SK-N-SH (cell line): ENCODE measurements around the gene MSH6. TPM values are rescaled to one million over a fixed set of nuclear protein-coding genes. Genes with fewer than 3 reads are reported as not detected.

Experiments
- CTCF ChIA-PET: fragments of 300-600, 350-600 bp; formaldehyde crosslinking; extraction: SDS; loops from one replicate; lab custom pipeline; 2021; lab: Yijun Ruan, JAX
- POLR2A ChIA-PET: fragments of 350-600 bp; sonication (Branson Sonifier 250); formaldehyde crosslinking; extraction: SDS; loops from one replicate; lab custom pipeline; 2020; ENCODE audit warnings: antibody characterized with exemption, inconsistent platforms; lab: Yijun Ruan, JAX
- DNase-seq: peaks from one replicate; pipeline ENCODE4 v3.0.0; 2012
- H2AFZ ChIP-seq: fragments of 200-600 bp; sonication (generic); 2 replicates; pipeline ENCODE4 v1.8.1; 2016; ENCODE audit warnings: antibody characterized with exemption, mild to moderate bottlenecking, low read depth
- H3F3A ChIP-seq: fragments of 200-600 bp; sonication (generic); replicated peaks from 2 replicates; pipeline ENCODE3; 2016; ENCODE audit warnings: antibody characterized with exemption, mild to moderate bottlenecking; ENCODE audit not compliant: insufficient read depth
- H3K27ac ChIP-seq, 2 experiments: fragments of 200-500 bp in 1 of 2; fragments of 200-600 bp in 1 of 2; sonication (Bioruptor generic) in 1 of 2; sonication (generic), shearing (Covaris generic) in 1 of 2; 2 replicates each; pipeline versions ENCODE4 v1.5.1 to v1.6.1; 2014 to 2016; ENCODE audit warnings: low read depth in 2 of 2, inconsistent platforms in 1 of 2, low read length in 1 of 2, mild to moderate bottlenecking in 1 of 2, mixed read lengths in 1 of 2
- H3K27me3 ChIP-seq: fragments of 200-600 bp; sonication (generic), shearing (Covaris generic); 2 replicates; pipeline ENCODE4 v1.6.1; 2016; ENCODE audit warnings: mixed run types; ENCODE audit not compliant: insufficient read depth
- H3K36me3 ChIP-seq, 2 experiments: fragments of 200-500 bp in 1 of 2; fragments of 200-600 bp in 1 of 2; sonication (Bioruptor generic) in 1 of 2; sonication (generic) in 1 of 2; replicated peaks in 1 of 2; 2 replicates each; pipeline versions ENCODE3 to v1.5.1; 2014 to 2016; ENCODE audit warnings: low read length in 1 of 2, mild to moderate bottlenecking in 1 of 2; ENCODE audit not compliant: insufficient read depth in 2 of 2, control insufficient read depth in 1 of 2
- H3K4me1 ChIP-seq, 2 experiments: fragments of 200-500 bp in 1 of 2; fragments of 200-600 bp in 1 of 2; sonication (Bioruptor generic) in 1 of 2; sonication (generic), shearing (Covaris generic) in 1 of 2; 2 replicates each; pipeline versions ENCODE4 v1.5.1 to v1.6.1; 2014 to 2016; ENCODE audit warnings: low read depth in 1 of 2, low read length in 1 of 2, mixed run types in 1 of 2; ENCODE audit not compliant: insufficient read depth in 2 of 2, control insufficient read depth in 1 of 2
- H3K4me2 ChIP-seq: fragments of 200-600 bp; sonication (generic), shearing (Covaris generic); 2 replicates; pipeline ENCODE4 v1.6.1; 2017; ENCODE audit warnings: mixed run types
- H3K4me3 ChIP-seq, 2 experiments: fragments of 200-500 bp in 1 of 2; fragments of 200-600 bp in 1 of 2; sonication (Bioruptor generic) in 1 of 2; sonication (generic), shearing (Covaris generic) in 1 of 2; 2 replicates each; pipeline versions ENCODE4 v1.5.1 to v1.8.1; 2014 to 2016; ENCODE audit warnings: low read depth in 2 of 2, inconsistent platforms in 1 of 2, low read length in 1 of 2, mild to moderate bottlenecking in 1 of 2, mixed read lengths in 1 of 2, moderate library complexity in 1 of 2
- H3K79me2 ChIP-seq: fragments of 200-600 bp; sonication (generic); 2 replicates; pipeline ENCODE4 v1.8.1; 2017; ENCODE audit warnings: mild to moderate bottlenecking; ENCODE audit not compliant: insufficient read depth
- H3K9ac ChIP-seq: fragments of 200-600 bp; sonication (generic); 2 replicates; pipeline ENCODE4 v1.6.1; 2017; ENCODE audit warnings: mixed run types
- H3K9me2 ChIP-seq: fragments of 200-600 bp; sonication (generic); 2 replicates; pipeline ENCODE4 v1.6.1; 2017; ENCODE audit warnings: mixed run types
- H3K9me3 ChIP-seq: fragments of 200-600 bp; sonication (generic); 2 replicates; pipeline ENCODE4 v1.6.1; 2017; ENCODE audit warnings: mixed run types, mild to moderate bottlenecking, moderate library complexity
- H4K20me1 ChIP-seq: fragments of 200-600 bp; sonication (generic); 2 replicates; pipeline ENCODE4 v1.6.1; 2017; ENCODE audit warnings: mild to moderate bottlenecking, mixed run types; ENCODE audit not compliant: insufficient read depth
- ELF1 ChIP-seq: IDR thresholded peaks from 2 replicates; pipeline ENCODE4 v1.4.0; 2012
- EP300 ChIP-seq, 2 experiments: IDR thresholded peaks; 2 replicates each; pipeline versions ENCODE4 v1.4.0 to v1.6.1; 2012; ENCODE audit warnings: borderline replicate concordance in 1 of 2, low read depth in 1 of 2, low read length in 1 of 2
- EZH2phosphoT487 ChIP-seq: fragments of 200-600 bp; sonication (generic); IDR thresholded peaks from 2 replicates; pipeline ENCODE4 v1.6.1; 2017; ENCODE audit warnings: low read depth, mixed run types, mild to moderate bottlenecking, antibody characterized with exemption, moderate library complexity, borderline replicate concordance
- FOSL2 ChIP-seq: IDR thresholded peaks from 2 replicates; pipeline ENCODE4 v1.4.0; 2012; ENCODE audit warnings: low read depth, mild to moderate bottlenecking, moderate library complexity, borderline replicate concordance
- FOXJ3 ChIP-seq: sonication (generic); formaldehyde crosslinking; IDR thresholded peaks from 2 replicates; pipeline ENCODE4 v1.5.1; 2020; ENCODE audit warnings: mild to moderate bottlenecking, missing genetic modification reagents
- IRF3 ChIP-seq: fragments of 150-350 bp; IDR thresholded peaks from 2 replicates; pipeline ENCODE4 v1.6.1; 2016; ENCODE audit warnings: mild to moderate bottlenecking, low read depth, low read length
- JUND ChIP-seq: IDR thresholded peaks from 2 replicates; pipeline ENCODE4 v1.4.0; 2012
- MEF2A ChIP-seq: IDR thresholded peaks from 2 replicates; pipeline ENCODE4 v1.4.0; 2012; ENCODE audit warnings: low read depth, borderline replicate concordance
- NRF1 ChIP-seq: IDR thresholded peaks from 2 replicates; pipeline ENCODE4 v1.6.1; 2012; ENCODE audit warnings: low read depth, mild to moderate bottlenecking, low read length
- RAD21 ChIP-seq: IDR thresholded peaks from 2 replicates; pipeline ENCODE4 v1.6.1; 2012; ENCODE audit warnings: mild to moderate bottlenecking, low read length
- RCOR1 ChIP-seq: fragments of 150-350 bp; IDR thresholded peaks from 2 replicates; pipeline ENCODE4 v1.6.1; 2017; ENCODE audit warnings: antibody characterized with exemption, low read length
- RFX5 ChIP-seq: IDR thresholded peaks from 2 replicates; pipeline ENCODE4 v1.6.1; 2012; ENCODE audit warnings: mild to moderate bottlenecking, improper control_type of control experiment, low read length
- SIN3A ChIP-seq: IDR thresholded peaks from 2 replicates; pipeline ENCODE4 v1.6.1; 2012; ENCODE audit warnings: low read depth, mild to moderate bottlenecking, low read length, moderate library complexity, borderline replicate concordance
- YY1 ChIP-seq: IDR thresholded peaks from 2 replicates; pipeline ENCODE4 v1.4.0; 2012; ENCODE audit warnings: low read depth, mild to moderate bottlenecking
- ZBTB33 ChIP-seq: IDR thresholded peaks from 2 replicates; pipeline ENCODE4 v1.4.0; 2012; ENCODE audit warnings: low read depth, borderline replicate concordance
- WGBS: methylation state at CpG from one replicate; pipeline ENCODE4 v1.1.6; 2017; ENCODE audit warnings: low lambda C conversion rate; 5-methylcytosine and 5-hydroxymethylcytosine counted together
- polyA plus RNA-seq, 3 experiments: library from polyadenylated mRNA; depleted of rRNA; stranded (reverse); fragments of >200 nt; gene quantifications; 2 replicates each; pipeline ENCODE4 v1.2.3, GENCODE V29; 2012

The MSH6 gene
- polyA plus RNA-seq, 1 of the 3 experiments (the other 2 are of a cell fraction) = 16.4 TPM

- DNase-seq = no peak
- peaks cover 2 to 17% of the 10 kb centered on the region in 2 experiments for H3K36me3 ChIP-seq
- H3K9ac ChIP-seq = peak overlapping the region; percentile 58; the same call in 1 of the 2 replicates
- H3F3A ChIP-seq = peaks cover 7% of the 10 kb centered on the region
- ChIA-PET CTCF (interaction anchor here (1.2 to 9.2 kb wide), 4 partner anchors 16 to 449 kb away, joined by 3 to 98 read pairs (median 8); no protein-coding TSS in a partner anchor), POLR2A (interaction anchor here (1.0 to 2.8 kb wide), 2 partner anchors 117 to 439 kb away, joined by 3 to 10 read pairs; no protein-coding TSS in a partner anchor)
- TF ChIP-seq EP300 (IDR thresholded peaks at IDR 0.05; ENCODE audit: borderline replicate concordance in 1 of 2, low read depth in 1 of 2, low read length in 1 of 2) = no peak
- H3K4me3 ChIP-seq = peak overlapping the region; percentile 65 to 95
- H2AFZ ChIP-seq = no peak overlapping the region
- peaks cover 54% of the 10 kb centered on the region for H4K20me1 ChIP-seq
- WGBS = 44% methylated on average over 28 of the region's 28 CpGs
- peaks cover 56% of the 10 kb centered on the region for H3K79me2 ChIP-seq
- peak overlapping the region; percentile 97 for H3K4me2 ChIP-seq
- peaks cover 2 to 13% of the 10 kb centered on the region in 2 experiments; a peak in 3 of 4 replicates for H3K4me1 ChIP-seq
- no peaks in the 10 kb centered on the region for H3K9me3 ChIP-seq
- no peaks in the 10 kb centered on the region for H3K27me3 ChIP-seq
- peak overlapping the region in 1 of 2 experiments; percentile 94; a peak in 2 of 4 replicates for H3K27ac ChIP-seq
- H3K9me2 ChIP-seq = no peaks in the 10 kb centered on the region
Observed at GRCh38 chr2:47784352-47784851, 1.5 kb downstream of the MSH6 start.

- H3K27me3 ChIP-seq = no peaks in the 10 kb centered on the region
- peaks cover 2 to 32% of the 10 kb centered on the region in 2 experiments for H3K36me3 ChIP-seq
- H4K20me1 ChIP-seq = peaks cover 70% of the 10 kb centered on the region
- no peak for DNase-seq
- H3F3A ChIP-seq = peaks cover 9% of the 10 kb centered on the region
- H3K9me3 ChIP-seq = no peaks in the 10 kb centered on the region
- no peak overlapping the region for H2AFZ ChIP-seq
- no peaks in the 10 kb centered on the region for H3K9me2 ChIP-seq
- POLR2A ChIA-PET = no interaction called here
- H3K27ac ChIP-seq = no peak overlapping the region
- TF ChIP-seq EP300 (IDR thresholded peaks at IDR 0.05; ENCODE audit: borderline replicate concordance in 1 of 2, low read depth in 1 of 2, low read length in 1 of 2) (no peak), IRF3 (no peak), RFX5 (no peak), RCOR1 (no peak), NRF1 (no peak), EZH2phosphoT487 (no peak), JUND (no peak), SIN3A (no peak), YY1 (no peak), FOSL2 (no peak), MEF2A (no peak), RAD21 (no peak), FOXJ3 (CRISPR knock-in tag) (no peak), ELF1 (no peak), ZBTB33 (no peak)
- WGBS = 95% methylated on average over 7 of the region's 7 CpGs
- H3K4me1 ChIP-seq = peaks cover 2 to 13% of the 10 kb centered on the region in 2 experiments; a peak in 3 of 4 replicates
- no peak overlapping the region for H3K4me3 ChIP-seq
- CTCF ChIA-PET = interaction anchor here (1.2 kb wide), 1 partner anchor 321 kb away, joined by 3 read pairs; no protein-coding TSS in a partner anchor
- H3K9ac ChIP-seq = no peak overlapping the region
- peaks cover 72% of the 10 kb centered on the region for H3K79me2 ChIP-seq
- H3K4me2 ChIP-seq = no peak overlapping the region
Observed at GRCh38 chr2:47785986-47786385, 3.0 kb downstream of the MSH6 start.
